ENCODE results near the gene C17orf100. TPM values are rescaled to one million over a fixed set of nuclear protein-coding genes. Genes with fewer than 3 reads are reported as not detected.

C17orf100 gene
- total RNA-seq (1 to 10 TPM; 3.4 to 4.2 TPM), polyA plus RNA-seq (1 to 10 TPM; 2.2 to 6.4 (median 5.8) TPM), total RNA-seq (1.5 to 3.4 (median 2.6) reads per million in 6 experiments)

DNA sequence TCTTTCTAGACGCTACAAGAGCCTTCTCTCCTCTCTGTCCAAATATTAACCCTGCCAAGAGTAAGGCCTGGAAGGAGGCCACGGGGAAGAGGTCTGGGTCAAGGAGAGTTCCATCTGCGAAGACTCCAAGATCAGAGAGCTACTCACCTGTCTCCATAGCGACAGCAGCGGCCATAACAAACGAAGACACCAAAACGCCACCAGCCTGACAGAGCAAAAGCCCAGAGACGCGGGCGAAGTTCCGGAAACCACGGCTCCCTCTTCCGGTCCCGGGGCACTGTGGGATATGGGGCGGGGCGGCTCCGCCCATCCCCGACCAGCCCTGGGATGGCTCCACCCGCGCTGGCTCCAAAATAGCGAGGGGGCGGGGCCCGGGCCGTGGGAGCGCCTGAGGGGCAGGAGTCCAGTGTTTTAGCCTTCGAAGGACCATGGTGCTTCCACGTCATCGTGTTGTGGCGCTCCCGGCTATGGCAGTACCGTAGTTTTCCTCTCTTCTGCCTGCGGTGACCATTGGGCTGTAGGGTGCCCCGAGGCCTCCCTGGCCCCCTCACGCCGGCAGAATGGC lies at the start of gene C17orf100, which contains the start of gene MED31:
C17orf100 (plus strand) TSS at position 409 of the 565 bp plus-strand sequence; CDS start at position 561, 152 bp downstream.
MED31 (minus strand) TSS at position 252 of the 565 bp plus-strand sequence; CDS start at position 175, 77 bp downstream.
- no peaks in the 10 kb centered on the region for H3K9me3 Mint-ChIP-seq
- ATAC-seq (peak; percentile 83 to 86), DNase-seq (peak; percentile 87 to 96 (median 93))
- peak within 1 kb of the TSS; percentile 95 to 100 (median 98) for H3K4me3 Mint-ChIP-seq
- POLR2A ChIA-PET: interaction anchor here (1.0 to 2.6 kb wide), 3 partner anchors 9 to 384 kb away, joined by 3 to 41 read pairs (median 3); partner anchors contain the start of genes KIAA0753, SLC16A13 and TXNDC17
- peak within 1 kb of the TSS; percentile 98 to 100 (median 99) for H3K27ac Mint-ChIP-seq
- peaks cover 22 to 81% (median 72%) of the 10 kb centered on the region in 4 donors for H3K4me1 Mint-ChIP-seq
- H3K27me3 Mint-ChIP-seq: peaks cover 0 to 15% (median 0%) of the 10 kb centered on the region in 5 donors
- peaks cover 0 to 32% (median 5%) of the 10 kb centered on the region in 3 donors for H3K36me3 Mint-ChIP-seq

- no peak overlapping the region for H3K27ac Mint-ChIP-seq
- DNase-seq (no peak), ATAC-seq (no peak)
- peaks cover 0 to 90% (median 37%) of the 10 kb centered on the region in 3 donors for H3K36me3 Mint-ChIP-seq
- POLR2A ChIA-PET: no interaction called here
- peaks cover 0 to 8% (median under 1%) of the 10 kb centered on the region in 4 donors for H3K4me1 Mint-ChIP-seq
- no peaks in the 10 kb centered on the region for H3K9me3 Mint-ChIP-seq
- no peaks in the 10 kb centered on the region for H3K27me3 Mint-ChIP-seq
- no peak overlapping the region for H3K4me3 Mint-ChIP-seq
Observed at GRCh38 chr17:6602141-6602540, 49.4 kb upstream of the C17orf100 start.

DNA sequence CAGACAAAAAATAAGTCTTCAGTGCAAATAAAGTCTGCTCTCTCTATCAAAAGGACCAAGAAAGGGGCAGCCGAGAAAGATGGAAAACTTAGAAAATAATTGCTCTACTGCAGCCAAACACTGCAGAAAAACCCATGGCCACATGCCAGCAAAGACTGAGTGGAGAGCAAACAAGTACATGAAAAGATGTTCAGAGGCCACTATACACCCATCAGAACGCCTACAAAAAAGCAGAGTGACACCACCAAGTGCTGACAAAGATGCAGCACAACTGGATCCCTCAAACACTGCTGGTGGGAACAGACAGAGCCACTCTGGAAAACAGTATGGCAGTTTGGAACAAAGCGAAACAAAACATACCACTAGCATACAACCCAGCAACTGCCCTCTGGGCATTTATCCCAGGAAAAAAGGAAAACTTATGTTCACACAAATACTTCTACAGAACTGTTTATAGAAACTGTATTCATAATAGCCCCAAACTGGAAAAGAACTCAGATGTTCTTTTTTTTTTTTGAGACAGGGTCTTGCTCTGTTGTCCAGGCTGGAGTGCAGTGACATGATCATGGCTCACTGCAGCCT lies 47.7 kb upstream of the C17orf100 start:
- Mint-ChIP-seq H3K9me3 (no peaks in the 10 kb centered on the region), H3K27me3 (no peaks in the 10 kb centered on the region), H3K27ac (peak overlapping the region in 2 of 10 donors; percentile 24 to 27), H3K36me3 (peaks cover 0 to 90% (median 37%) of the 10 kb centered on the region in 3 donors), H3K4me3 (no peak overlapping the region), H3K4me1 (peaks cover 0 to 4% (median under 1%) of the 10 kb centered on the region in 4 donors)
- POLR2A ChIA-PET: no interaction called here
- ATAC-seq (no peak), DNase-seq (no peak)

DNA sequence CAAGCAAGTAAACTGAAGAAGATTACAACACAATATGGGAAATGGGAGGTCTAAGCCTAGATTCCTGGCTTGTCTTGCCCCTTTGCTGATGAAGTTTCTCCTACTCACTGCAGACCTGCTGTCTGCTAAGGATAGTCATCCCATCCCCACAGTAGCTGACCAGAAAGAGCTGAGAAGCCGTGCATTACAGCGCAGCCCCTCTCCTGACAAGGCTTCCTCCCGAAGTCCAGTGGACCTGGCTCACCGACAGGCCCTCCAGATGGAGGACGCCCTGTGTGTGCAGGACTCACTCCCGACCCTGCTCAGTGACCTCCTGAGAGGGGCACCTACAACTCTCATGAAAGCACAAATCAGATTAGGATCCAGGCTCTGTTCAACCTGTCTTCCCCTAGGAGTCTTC lies 46.4 kb upstream of the C17orf100 start:
- peaks cover 0 to 3% (median under 1%) of the 10 kb centered on the region in 4 donors for H3K4me1 Mint-ChIP-seq
- H3K36me3 Mint-ChIP-seq: peaks cover 0 to 89% (median 31%) of the 10 kb centered on the region in 3 donors
- peaks cover 0 to 1% (median 0%) of the 10 kb centered on the region in 9 donors for H3K9me3 Mint-ChIP-seq
- POLR2A ChIA-PET: no interaction called here
- no peaks in the 10 kb centered on the region for H3K27me3 Mint-ChIP-seq
- ATAC-seq: no peak
- H3K4me3 Mint-ChIP-seq: no peak overlapping the region
- no peak for DNase-seq
- peak overlapping the region in 1 of 10 donors; percentile 24 for H3K27ac Mint-ChIP-seq

- H3K27me3 Mint-ChIP-seq: no peaks in the 10 kb centered on the region
- no peak overlapping the region for H3K27ac Mint-ChIP-seq
- H3K36me3 Mint-ChIP-seq: peaks cover 0 to 90% (median 30%) of the 10 kb centered on the region in 3 donors
- no peak overlapping the region for H3K4me3 Mint-ChIP-seq
- POLR2A ChIA-PET: interaction anchor here (0.6 kb wide), 1 partner anchor 42 kb away, joined by 4 read pairs; no protein-coding TSS in a partner anchor
- peaks cover 0 to 1% (median 0%) of the 10 kb centered on the region in 9 donors for H3K9me3 Mint-ChIP-seq
- peaks cover 0 to 3% (median 0%) of the 10 kb centered on the region in 4 donors for H3K4me1 Mint-ChIP-seq
- no peak for ATAC-seq
- DNase-seq: no peak
Observed at GRCh38 chr17:6608321-6608720, 43.2 kb upstream of the C17orf100 start.

- H3K27ac Mint-ChIP-seq: no peak overlapping the region
- no peak for DNase-seq
- H3K36me3 Mint-ChIP-seq: peaks cover 0 to 89% (median 31%) of the 10 kb centered on the region in 3 donors
- POLR2A ChIA-PET: interaction anchor here (1.2 kb wide), 1 partner anchor 30 kb away, joined by 4 read pairs; the partner anchor contains the start of gene KIAA0753
- peaks cover 0 to 5% (median 0%) of the 10 kb centered on the region in 4 donors for H3K4me1 Mint-ChIP-seq
- H3K27me3 Mint-ChIP-seq: no peaks in the 10 kb centered on the region
- no peak overlapping the region for H3K4me3 Mint-ChIP-seq
- no peak for ATAC-seq
- H3K9me3 Mint-ChIP-seq: peaks cover 0 to 1% (median 0%) of the 10 kb centered on the region in 9 donors
Observed at GRCh38 chr17:6610011-6610410, 41.6 kb upstream of the C17orf100 start.

- peaks cover 0 to 81% (median 31%) of the 10 kb centered on the region in 3 donors for H3K36me3 Mint-ChIP-seq
- no peaks in the 10 kb centered on the region for H3K27me3 Mint-ChIP-seq
- DNase-seq (no peak), ATAC-seq (no peak)
- peaks cover 0 to 1% (median 0%) of the 10 kb centered on the region in 9 donors for H3K9me3 Mint-ChIP-seq
- POLR2A ChIA-PET: no interaction called here
- H3K27ac Mint-ChIP-seq: no peak overlapping the region
- no peak overlapping the region for H3K4me3 Mint-ChIP-seq
- peaks cover 0 to 5% (median 0%) of the 10 kb centered on the region in 4 donors for H3K4me1 Mint-ChIP-seq
Observed at GRCh38 chr17:6611231-6611630, 40.3 kb upstream of the C17orf100 start.

DNA sequence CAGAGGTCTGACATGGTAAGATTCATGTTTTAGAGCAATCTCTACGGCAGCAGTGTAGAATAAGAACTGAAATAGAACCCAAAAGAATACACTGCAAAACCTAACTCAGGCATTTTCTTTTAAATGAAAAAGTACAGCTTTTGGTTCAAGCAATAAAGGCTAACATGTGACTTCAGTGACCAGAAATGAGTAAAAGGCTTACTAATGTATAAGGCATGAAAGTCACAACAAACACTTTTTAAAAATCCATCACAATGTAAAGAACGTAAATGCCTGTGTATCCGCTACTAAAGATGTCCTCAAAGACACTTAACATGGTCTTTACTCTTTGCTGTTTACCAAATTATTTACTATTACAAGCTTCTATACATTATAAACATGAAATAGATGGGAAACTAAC lies 27.6 kb upstream of the C17orf100 start:
- POLR2A ChIA-PET: no interaction called here
- peaks cover 0 to 7% (median 2%) of the 10 kb centered on the region in 4 donors for H3K4me1 Mint-ChIP-seq
- H3K9me3 Mint-ChIP-seq: no peaks in the 10 kb centered on the region
- no peak for ATAC-seq
- peaks cover 7 to 88% (median 22%) of the 10 kb centered on the region in 3 donors for H3K36me3 Mint-ChIP-seq
- no peak overlapping the region for H3K4me3 Mint-ChIP-seq
- no peaks in the 10 kb centered on the region for H3K27me3 Mint-ChIP-seq
- H3K27ac Mint-ChIP-seq: no peak overlapping the region
- DNase-seq: no peak

DNA sequence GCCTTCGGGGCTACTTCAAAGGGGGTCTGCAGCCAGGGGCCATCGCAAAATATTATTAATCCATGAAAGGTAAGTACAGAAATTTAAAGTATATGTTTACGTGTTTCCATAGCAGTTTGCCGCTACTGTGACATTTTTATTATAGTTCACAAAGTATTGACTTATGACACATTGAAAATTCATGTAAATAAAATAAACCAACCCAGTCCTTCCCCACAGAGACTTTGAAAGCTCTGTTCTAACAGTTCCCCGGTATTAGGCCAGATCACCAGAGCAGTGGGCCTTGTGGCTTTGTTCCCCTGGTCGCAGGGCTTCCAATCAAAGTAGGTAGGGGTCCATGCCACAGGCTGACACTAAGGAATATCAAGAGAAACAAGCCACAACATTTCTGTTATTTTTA lies 24.9 kb upstream of the C17orf100 start:
- Mint-ChIP-seq H3K27ac (no peak overlapping the region), H3K4me3 (no peak overlapping the region), H3K27me3 (no peaks in the 10 kb centered on the region), H3K4me1 (peaks cover 5 to 13% (median 12%) of the 10 kb centered on the region in 4 donors), H3K36me3 (peaks cover 8 to 92% (median 26%) of the 10 kb centered on the region in 3 donors), H3K9me3 (no peaks in the 10 kb centered on the region)
- POLR2A ChIA-PET: no interaction called here
- no peak for DNase-seq
- no peak for ATAC-seq

DNA sequence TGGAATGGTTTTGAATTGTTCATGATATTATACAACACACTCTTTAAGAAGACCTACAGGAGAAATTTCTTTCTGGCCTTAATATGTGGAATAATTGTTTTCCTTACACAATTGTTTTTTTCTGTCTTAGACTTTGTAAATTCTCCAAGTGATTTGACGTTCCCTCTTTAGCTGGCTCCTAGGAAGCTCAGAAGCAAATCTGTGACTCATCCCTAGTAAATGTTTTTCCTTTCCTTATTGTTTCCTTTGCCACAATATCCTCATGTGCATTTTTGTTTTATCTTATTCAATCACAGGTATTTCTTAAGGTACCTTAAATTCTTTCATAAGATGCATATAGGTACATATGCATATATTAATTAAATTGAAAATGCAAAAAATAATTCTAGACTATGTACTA lies 24.5 kb upstream of the C17orf100 start:
- peaks cover 5 to 13% (median 13%) of the 10 kb centered on the region in 4 donors for H3K4me1 Mint-ChIP-seq
- POLR2A ChIA-PET: no interaction called here
- H3K36me3 Mint-ChIP-seq: peaks cover 8 to 92% (median 26%) of the 10 kb centered on the region in 3 donors

GRCh38 chr17:6630390-6630789 lies 21.2 kb upstream of the C17orf100 start:
- no peaks in the 10 kb centered on the region for H3K27me3 Mint-ChIP-seq
- POLR2A ChIA-PET: no interaction called here
- peaks cover 5 to 14% (median 11%) of the 10 kb centered on the region in 4 donors for H3K4me1 Mint-ChIP-seq
- H3K4me3 Mint-ChIP-seq: no peak overlapping the region
- ATAC-seq (no peak), DNase-seq (no peak)
- H3K36me3 Mint-ChIP-seq: peaks cover 18 to 91% (median 48%) of the 10 kb centered on the region in 3 donors
- H3K9me3 Mint-ChIP-seq: no peaks in the 10 kb centered on the region
- H3K27ac Mint-ChIP-seq: no peak overlapping the region

More for the DNA sequence above, 24.5 kb upstream of the C17orf100 start:
- Mint-ChIP-seq H3K4me3 (no peak overlapping the region), H3K27ac (no peak overlapping the region), H3K9me3 (no peaks in the 10 kb centered on the region), H3K27me3 (no peaks in the 10 kb centered on the region)
- no peak for ATAC-seq
- DNase-seq: no peak

- POLR2A ChIA-PET: no interaction called here
- H3K27me3 Mint-ChIP-seq: no peaks in the 10 kb centered on the region
- no peaks in the 10 kb centered on the region for H3K9me3 Mint-ChIP-seq
- H3K4me3 Mint-ChIP-seq: no peak overlapping the region
- no peak overlapping the region for H3K27ac Mint-ChIP-seq
- DNase-seq (no peak), ATAC-seq (no peak)
- peaks cover 18 to 76% (median 39%) of the 10 kb centered on the region in 3 donors for H3K36me3 Mint-ChIP-seq
- H3K4me1 Mint-ChIP-seq: peaks cover 5 to 23% (median 17%) of the 10 kb centered on the region in 4 donors
Observed at GRCh38 chr17:6632530-6632929, 19.0 kb upstream of the C17orf100 start.

- no peak overlapping the region for H3K27ac Mint-ChIP-seq
- no peak for DNase-seq
- peaks cover 18 to 69% (median 36%) of the 10 kb centered on the region in 3 donors for H3K36me3 Mint-ChIP-seq
- POLR2A ChIA-PET: no interaction called here
- H3K9me3 Mint-ChIP-seq: no peaks in the 10 kb centered on the region
- no peak overlapping the region for H3K4me3 Mint-ChIP-seq
- H3K4me1 Mint-ChIP-seq: peaks cover 12 to 31% (median 22%) of the 10 kb centered on the region in 4 donors
- ATAC-seq: no peak
- no peaks in the 10 kb centered on the region for H3K27me3 Mint-ChIP-seq
Observed at GRCh38 chr17:6633263-6633662, 18.3 kb upstream of the C17orf100 start.

All from naive thymus-derived CD8-positive, alpha-beta T cell (primary cell).